CD4-positive, alpha-beta T cell (primary cell): Measurements from ENCODE around the gene CRYZ. TPM values are rescaled to one million over a fixed set of nuclear protein-coding genes. Genes with fewer than 3 reads are reported as not detected.

ENCODE experiments used
- ATAC-seq: fragments of 200-7000 bp; cut with Tn5 transposase; one replicate; pipeline ENCODE4 v1.10.0; 2022; ENCODE audit warnings: mild to moderate bottlenecking; ENCODE audit not compliant: poor library complexity
- CTCF ChIA-PET: fragments of 350-600 bp; sonication (Branson Sonifier 250); formaldehyde crosslinking; loops from one replicate; lab custom pipeline; 2021; ENCODE audit warnings: antibody characterized with exemption, inconsistent platforms; lab: Charles Lee
- POLR2A ChIA-PET: fragments of 350-600 bp; sonication (Branson Sonifier 250); formaldehyde crosslinking; loops from one replicate; lab custom pipeline; 2021; ENCODE audit warnings: antibody characterized with exemption, inconsistent platforms; lab: Charles Lee
- DNase-seq, 14 experiments: peaks; one replicate each; pipeline ENCODE4 v3.0.0-alpha.2; 2013 to 2020; ENCODE audit warnings: mixed read lengths in 2 of 14
- H3K27ac ChIP-seq, 2 donors: one replicate each; pipeline versions ENCODE4 v1.5.1 to v1.7.0; 2013; ENCODE audit warnings: low read length in 2 of 2, low read depth in 1 of 2, mild to moderate bottlenecking in 1 of 2
- H3K27me3 ChIP-seq, 2 experiments: 1 replicate in 1 of 2; 2 replicates in 1 of 2; pipeline versions ENCODE4 v1.6.1 to v1.7.0; 2013; ENCODE audit warnings: low read length in 2 of 2, control low read depth in 1 of 2, mild to moderate bottlenecking in 1 of 2, moderate library complexity in 1 of 2; ENCODE audit not compliant: insufficient read depth in 2 of 2, control insufficient read depth in 1 of 2
- H3K36me3 ChIP-seq: one replicate; pipeline ENCODE4 v1.6.1; 2013; ENCODE audit warnings: low read length, control low read depth; ENCODE audit not compliant: insufficient read depth
- H3K4me1 ChIP-seq: one replicate; pipeline ENCODE4 v1.6.1; 2013; ENCODE audit warnings: low read length, control low read depth; ENCODE audit not compliant: insufficient read depth
- H3K4me3 ChIP-seq: one replicate; pipeline ENCODE4 v1.5.1; 2013; ENCODE audit warnings: mild to moderate bottlenecking, low read length, moderate library complexity
- H3K9me3 ChIP-seq, 2 experiments: 1 replicate in 1 of 2; 2 replicates in 1 of 2; pipeline versions ENCODE4 v1.6.1 to v1.7.0; 2013; ENCODE audit warnings: low read length in 2 of 2, mild to moderate bottlenecking in 2 of 2, control low read depth in 1 of 2, moderate library complexity in 1 of 2; ENCODE audit not compliant: control insufficient read depth in 1 of 2, insufficient read depth in 1 of 2
- H3K27ac Mint-ChIP-seq: one replicate; pipeline ENCODE4 v1.8.0; 2020; ENCODE audit warnings: mixed read lengths
- H3K27me3 Mint-ChIP-seq: one replicate; pipeline ENCODE4 v1.8.0; 2021; ENCODE audit warnings: mixed read lengths
- H3K36me3 Mint-ChIP-seq: one replicate; pipeline ENCODE4 v1.8.0; 2021; ENCODE audit warnings: low read depth, mixed read lengths
- H3K4me1 Mint-ChIP-seq: one replicate; pipeline ENCODE4 v1.8.0; 2021; ENCODE audit warnings: low read depth, mixed read lengths
- H3K4me3 Mint-ChIP-seq: one replicate; pipeline ENCODE4 v1.8.0; 2020; ENCODE audit warnings: mild to moderate bottlenecking, mixed read lengths
- H3K9me3 Mint-ChIP-seq: one replicate; pipeline ENCODE4 v1.8.0; 2020; ENCODE audit warnings: mixed read lengths
- CTCF ChIP-seq: fragments of 200-600 bp; IDR thresholded peaks from one replicate; pipeline ENCODE4 v1.8.0; 2022; ENCODE audit warnings: antibody characterized with exemption, mild to moderate bottlenecking
- intact Hi-C, 2 experiments: fragments of 100-400 bp; cut with DNase I in 1 of 2; cut with micrococcal nuclease in 1 of 2; formaldehyde crosslinking; loops; one replicate each; pipeline versions ENCODE4 v1.15.1 to v1.9.0; 2023 to 2025; cut with DNase I, micrococcal nuclease
- total RNA-seq, 174 experiments: library from RNA in 2 of 174; stranded (reverse) in 2 of 174; gene quantifications; one replicate each; pipeline ENCODE4 v1.2.3 and lab custom pipeline; 2021 to 2026

CRYZ gene
- total RNA-seq, 2 experiments from 2014 or later, result 4.6 to 6.2 TPM

GRCh38 chr1:74686928-74687327 is 45.9 kb downstream of the CRYZ start:
- Mint-ChIP-seq H3K9me3 (no peaks in the 10 kb centered on the region), H3K4me3 (no peak overlapping the region), H3K4me1 (no peaks in the 10 kb centered on the region), H3K27me3 (peaks cover 9% of the 10 kb centered on the region), H3K36me3 (no peaks in the 10 kb centered on the region), H3K27ac (no peak overlapping the region)
- Histone ChIP-seq H3K36me3 (no peaks in the 10 kb centered on the region), H3K27ac (no peak overlapping the region), H3K27me3 (peaks cover 0 to 4% of the 10 kb centered on the region in 2 experiments), H3K4me3 (no peak overlapping the region), H3K4me1 (no peaks in the 10 kb centered on the region), H3K9me3 (no peaks in the 10 kb centered on the region)
- intact Hi-C loops, result no loop called here
- CTCF ChIA-PET, result no interaction called here
- ATAC-seq (no peak), DNase-seq (no peak)
- POLR2A ChIA-PET, result no interaction called here
- no peak for TF ChIP-seq CTCF

GRCh38 chr1:74684301-74684700 is 48.5 kb downstream of the CRYZ start:
- H3K36me3 ChIP-seq, result no peaks in the 10 kb centered on the region
- no peak overlapping the region for H3K27ac ChIP-seq
- Mint-ChIP-seq H3K27me3 (peaks cover 13% of the 10 kb centered on the region), H3K4me3 (no peak overlapping the region), H3K27ac (no peak overlapping the region), H3K9me3 (no peaks in the 10 kb centered on the region), H3K36me3 (no peaks in the 10 kb centered on the region), H3K4me1 (no peaks in the 10 kb centered on the region)
- H3K9me3 ChIP-seq, result no peaks in the 10 kb centered on the region
- intact Hi-C loops, result no loop called here
- no peak for TF ChIP-seq CTCF
- H3K4me1 ChIP-seq, result no peaks in the 10 kb centered on the region
- CTCF ChIA-PET, result no interaction called here
- H3K27me3 ChIP-seq, result peaks cover 0 to 4% of the 10 kb centered on the region in 2 experiments
- H3K4me3 ChIP-seq, result no peak overlapping the region
- ATAC-seq (no peak), DNase-seq (no peak)
- POLR2A ChIA-PET, result no interaction called here

GRCh38 chr1:74683656-74684055 is 49.2 kb downstream of the CRYZ start:
- ATAC-seq (no peak), DNase-seq (no peak)
- Mint-ChIP-seq H3K4me1 (no peaks in the 10 kb centered on the region), H3K36me3 (no peaks in the 10 kb centered on the region), H3K4me3 (no peak overlapping the region), H3K9me3 (no peaks in the 10 kb centered on the region), H3K27me3 (peaks cover 15% of the 10 kb centered on the region), H3K27ac (no peak overlapping the region)
- intact Hi-C loops, result no loop called here
- ChIA-PET CTCF (no interaction called here), POLR2A (no interaction called here)
- H3K9me3 ChIP-seq, result no peaks in the 10 kb centered on the region
- peaks cover 0 to 4% of the 10 kb centered on the region in 2 experiments for H3K27me3 ChIP-seq
- no peak for TF ChIP-seq CTCF
- no peaks in the 10 kb centered on the region for H3K4me1 ChIP-seq
- no peak overlapping the region for H3K27ac ChIP-seq
- H3K4me3 ChIP-seq, result no peak overlapping the region
- H3K36me3 ChIP-seq, result no peaks in the 10 kb centered on the region
